Endothelial cell of umbilical vein (primary cell): ENCODE data around the gene INTS7. TPM values are rescaled to one million over a fixed set of nuclear protein-coding genes. Genes with fewer than 3 reads are reported as not detected.
"Not testable (repeated sequence)": the region's sequence is repeated elsewhere in the genome, so short reads cannot be mapped to it uniquely, and the experiment has no call there.

ENCODE experiments used
- BruUV-seq: library from RNA; stranded (reverse); fragments of 400-500 nt; replicated peaks from 2 replicates; lab custom pipeline; 2021; lab: Mats Ljungman, UMichigan
- CTCF ChIA-PET: fragments of 300-600, 350-600 bp; sonication (Branson Sonifier 250); formaldehyde crosslinking; loops from one replicate; lab custom pipeline; 2021; ENCODE audit warnings: antibody characterized with exemption, inconsistent platforms; lab: Charles Lee
- POLR2A ChIA-PET: fragments of 300-600, 350-600 bp; sonication (Branson Sonifier 250); formaldehyde crosslinking; loops from one replicate; lab custom pipeline; 2021; ENCODE audit warnings: antibody characterized with exemption, inconsistent platforms; lab: Charles Lee
- DNase-seq: peaks from one replicate; pipeline ENCODE4 v3.0.0-alpha.2; 2011; ENCODE audit warnings: low read depth, low spot score
- FAIRE-seq: peaks from 2 replicates; lab custom pipeline; 2011; peaks lifted over from hg19 to GRCh38; lab: Jason Lieb, UNC
- H2AFZ ChIP-seq: 2 replicates; pipeline ENCODE4 v1.6.0; 2012; ENCODE audit warnings: low read depth, low read length, control low read depth, inconsistent platforms
- H3K27ac ChIP-seq: 2 replicates; pipeline ENCODE4 v1.5.1; 2011; ENCODE audit warnings: low read depth, mild to moderate bottlenecking, control low read depth, low read length, moderate library complexity; ENCODE audit not compliant: insufficient read depth
- H3K27me3 ChIP-seq, 2 experiments: 2 replicates each; pipeline versions ENCODE4 v1.6.0 to v1.6.1; 2011; ENCODE audit warnings: low read length in 2 of 2, mixed read lengths in 1 of 2; ENCODE audit not compliant: control insufficient read depth in 2 of 2, insufficient read depth in 2 of 2
- H3K36me3 ChIP-seq, 2 experiments: 2 replicates in 1 of 2; 3 replicates in 1 of 2; pipeline ENCODE4 v1.5.1; 2011; ENCODE audit warnings: low read length in 2 of 2, mild to moderate bottlenecking in 1 of 2, moderate library complexity in 1 of 2; ENCODE audit not compliant: control insufficient read depth in 2 of 2, insufficient read depth in 2 of 2; ENCODE audit errors: extremely low read depth in 1 of 2
- H3K4me1 ChIP-seq: 3 replicates; pipeline ENCODE4 v1.5.1; 2011; ENCODE audit warnings: mild to moderate bottlenecking, low read length; ENCODE audit not compliant: control insufficient read depth, insufficient read depth; ENCODE audit errors: extremely low read depth
- H3K4me2 ChIP-seq: 2 replicates; pipeline ENCODE4 v1.6.1; 2011; ENCODE audit warnings: low read length, control low read depth, mixed read lengths; ENCODE audit not compliant: insufficient read depth
- H3K4me3 ChIP-seq, 3 experiments: fragments of 200-600 bp in 1 of 3; sonication (generic), shearing (Covaris generic) in 1 of 3; replicated peaks in 1 of 3; 2 replicates each; pipeline ENCODE4 v1.5.1; 2011 to 2016; ENCODE audit warnings: control low read depth in 3 of 3, low read length in 3 of 3, mild to moderate bottlenecking in 2 of 3, inconsistent platforms in 1 of 3, low read depth in 1 of 3, moderate library complexity in 1 of 3; ENCODE audit not compliant: insufficient read depth in 1 of 3
- H3K79me2 ChIP-seq: 2 replicates; pipeline ENCODE4 v1.6.0; 2012; ENCODE audit warnings: low read length, inconsistent platforms; ENCODE audit not compliant: control insufficient read depth, insufficient read depth
- H3K9ac ChIP-seq: replicated peaks from 2 replicates; pipeline ENCODE3; 2011; ENCODE audit warnings: low read length, control low read depth; ENCODE audit not compliant: insufficient read depth; ENCODE audit errors: extremely low read depth
- H3K9me1 ChIP-seq: replicated peaks from 3 replicates; pipeline ENCODE4 v1.6.0; 2011; ENCODE audit warnings: mild to moderate bottlenecking, low read length; ENCODE audit not compliant: control insufficient read depth, insufficient read depth; ENCODE audit errors: extremely low read depth
- H3K9me3 ChIP-seq: replicated peaks from 2 replicates; pipeline ENCODE4 v1.5.1; 2012; ENCODE audit warnings: low read length, inconsistent platforms; ENCODE audit not compliant: control insufficient read depth, insufficient read depth
- H4K20me1 ChIP-seq: replicated peaks from 2 replicates; pipeline ENCODE3; 2011; ENCODE audit warnings: mild to moderate bottlenecking, low read length; ENCODE audit not compliant: control insufficient read depth, insufficient read depth; ENCODE audit errors: extremely low read depth
- CTCF ChIP-seq, 2 donors: IDR thresholded peaks; 1 replicate in 1 of 2; 2 replicates in 1 of 2; pipeline ENCODE4 v1.5.1; 2011; ENCODE audit warnings: low read length in 2 of 2, mild to moderate bottlenecking in 2 of 2, moderate library complexity in 2 of 2, control low read depth in 1 of 2, inconsistent platforms in 1 of 2, low read depth in 1 of 2; ENCODE audit not compliant: insufficient read depth in 1 of 2; ENCODE audit errors: extremely low read depth in 1 of 2
- EZH2 ChIP-seq: IDR thresholded peaks from 2 replicates; pipeline ENCODE4 v1.6.1; 2012; ENCODE audit warnings: borderline replicate concordance, low read depth, mild to moderate bottlenecking, moderate library complexity, low read length, inconsistent platforms; ENCODE audit not compliant: severe bottlenecking
- FOS ChIP-seq: IDR thresholded peaks from 2 replicates; pipeline ENCODE4 v1.6.1; 2011; ENCODE audit warnings: mild to moderate bottlenecking, low read length, moderate library complexity, borderline replicate concordance; ENCODE audit not compliant: insufficient read depth
- GATA2 ChIP-seq: IDR thresholded peaks from 2 replicates; pipeline ENCODE4 v1.7.0; 2011; ENCODE audit warnings: low read depth, mild to moderate bottlenecking, moderate library complexity, mixed read lengths, low read length; ENCODE audit not compliant: insufficient read length, insufficient read depth
- JUN ChIP-seq: IDR thresholded peaks from 2 replicates; pipeline ENCODE4 v1.6.1; 2011; ENCODE audit warnings: borderline replicate concordance, low read depth; ENCODE audit not compliant: insufficient read length, insufficient read depth
- MAX ChIP-seq: IDR thresholded peaks from 2 replicates; pipeline ENCODE4 v1.6.1; 2011; ENCODE audit not compliant: insufficient read depth, insufficient read length
- MYC ChIP-seq: IDR thresholded peaks from one replicate; pipeline ENCODE4 v1.6.1; 2011; ENCODE audit warnings: mild to moderate bottlenecking, low read depth, low read length
- POLR2A ChIP-seq: IDR thresholded peaks from 2 replicates; pipeline ENCODE4 v1.6.1; 2012; ENCODE audit warnings: low read depth, mild to moderate bottlenecking, control low read depth, low read length
- POLR2AphosphoS5 ChIP-seq: IDR thresholded peaks from 2 replicates; pipeline ENCODE4 v1.6.1; 2012; ENCODE audit warnings: low read depth, mild to moderate bottlenecking, control low read depth, low read length, moderate library complexity; ENCODE audit not compliant: insufficient read depth
- dilution Hi-C: fragments of 300-500 bp; cut with MboI; formaldehyde crosslinking; loops from one replicate; pipeline ENCODE4 v1.15.0; 2019; ENCODE audit warnings: low sequenced_read_pairs; ENCODE audit not compliant: extremely low pct_ligation_motif_present
- intact Hi-C: fragments of 100-400 bp; cut with micrococcal nuclease; formaldehyde crosslinking; loops from one replicate; pipeline ENCODE4 v1.10.0; 2022
- polyA plus RNA-seq, 4 experiments: library from polyadenylated mRNA; depleted of rRNA in 3 of 4; stranded (reverse) in 3 of 4; unstranded in 1 of 4; fragments of >200 nt; gene quantifications; 2 replicates each; pipeline versions ENCODE4 v1.2.1 to v1.2.3, GENCODE V29; 2011 to 2012; ENCODE audit warnings: missing spikeins in 1 of 4
- total RNA-seq: library from RNA; stranded (reverse); gene quantifications from 2 replicates; pipeline ENCODE4 v1.2.3, GENCODE V29; 2021

Gene INTS7
- total and polyA plus RNA-seq, 2 donors (not counting 3 experiments of a cell fraction or from before 2014, with no cell fraction given), result 9.1 to 18.1 TPM

- Histone ChIP-seq H3K9me1 (no peaks in the 10 kb centered on the region), H3K27me3 (no peaks in the 10 kb centered on the region), H3K4me3 (no peak overlapping the region), H2AFZ (no peak overlapping the region), H4K20me1 (peaks cover 3% of the 10 kb centered on the region), H3K4me2 (peak overlapping the region; percentile 26), H3K36me3 (no peaks in the 10 kb centered on the region), H3K27ac (peak overlapping the region; percentile 52), H3K9me3 (no peaks in the 10 kb centered on the region), H3K79me2 (peaks cover 75% of the 10 kb centered on the region), H3K9ac (no peak overlapping the region), H3K4me1 (peaks cover 18% of the 10 kb centered on the region)
- intact Hi-C loops, result no loop called here
- dilution Hi-C loops, result no loop called here
- ChIA-PET POLR2A (no interaction called here), CTCF (interaction anchor here (0.9 to 3.3 kb wide), 5 partner anchors 8 to 425 kb away, joined by 3 to 19 read pairs (median 3); no protein-coding TSS in a partner anchor)
- FAIRE-seq (peak; percentile 73), DNase-seq (peak; percentile 79)
- BruUV-seq, result no TSS peak
- TF ChIP-seq MYC (no peak), MAX (no peak), JUN (peak; percentile 75), GATA2 (peak; percentile 14), EZH2 (no peak), FOS (peak; percentile 90), POLR2AphosphoS5 (peak; percentile 36), POLR2A (no peak), CTCF (IDR thresholded peaks at IDR 0.05; ENCODE audit: extremely low read depth in 1 of 2, insufficient read depth in 1 of 2, low read depth in 1 of 2, low read length in 2 of 2) (no peak)
Measured at GRCh38 chr1:212030936-212031528, 4.3 kb downstream of the INTS7 start.

GRCh38 chr1:212027727-212028126 is 7.6 kb downstream of the INTS7 start:
- H3K4me2 ChIP-seq, DNase-seq, H4K20me1 ChIP-seq, dilution Hi-C loops, H3K27ac ChIP-seq, H3K9me1 ChIP-seq, POLR2A ChIA-PET, H2AFZ ChIP-seq, H3K4me3 ChIP-seq, BruUV-seq, H3K27me3 ChIP-seq, FAIRE-seq, H3K9me3 ChIP-seq, H3K9ac ChIP-seq, intact Hi-C loops, H3K36me3 ChIP-seq: not testable (repeated sequence)
- Histone ChIP-seq H3K4me1 (peaks cover 15% of the 10 kb centered on the region), H3K79me2 (peaks cover 78% of the 10 kb centered on the region)
- CTCF ChIA-PET, result interaction anchor here (1.1 to 1.7 kb wide), 3 partner anchors 15 to 347 kb away, joined by 3 to 5 read pairs (median 3); no protein-coding TSS in a partner anchor
